Hepatocyte (in vitro differentiated cells): Measurements from ENCODE around the gene TIMM50. TPM values are rescaled to one million over a fixed set of nuclear protein-coding genes. Genes with fewer than 3 reads are reported as not detected.

Experiments
- DNase-seq: peaks from one replicate; pipeline ENCODE4 v3.0.0-alpha.2; 2016; ENCODE audit warnings: low spot score
- H2AFZ ChIP-seq: fragments of 200-600 bp; sonication (generic); 2 replicates; pipeline ENCODE4 v1.6.0; 2016; ENCODE audit warnings: antibody characterized with exemption, mild to moderate bottlenecking
- H3K27ac ChIP-seq: fragments of 200-600 bp; sonication (generic); 2 replicates; pipeline ENCODE4 v1.5.1; 2016; ENCODE audit warnings: mild to moderate bottlenecking
- H3K27me3 ChIP-seq: fragments of 200-600 bp; sonication (generic); 2 replicates; pipeline ENCODE4 v1.6.1; 2016
- H3K36me3 ChIP-seq: fragments of 200-600 bp; sonication (generic); replicated peaks from 2 replicates; pipeline ENCODE4 v1.5.1; 2016; ENCODE audit warnings: low read depth; ENCODE audit not compliant: insufficient read depth
- H3K4me1 ChIP-seq: fragments of 200-600 bp; sonication (generic); 2 replicates; pipeline ENCODE4 v1.5.1; 2016; ENCODE audit warnings: mild to moderate bottlenecking, moderate library complexity; ENCODE audit not compliant: insufficient read depth
- H3K4me2 ChIP-seq: fragments of 200-600 bp; sonication (generic); 2 replicates; pipeline ENCODE4 v1.6.0; 2016
- H3K4me3 ChIP-seq: fragments of 200-600 bp; sonication (generic); 2 replicates; pipeline ENCODE4 v1.5.1; 2016; ENCODE audit warnings: mild to moderate bottlenecking
- H3K79me2 ChIP-seq: fragments of 200-600 bp; sonication (generic); 2 replicates; pipeline ENCODE4 v1.6.0; 2017; ENCODE audit warnings: mild to moderate bottlenecking
- H3K9me2 ChIP-seq: fragments of 200-600 bp; sonication (generic); replicated peaks from 2 replicates; pipeline ENCODE4 v1.6.0; 2017; ENCODE audit warnings: mild to moderate bottlenecking; ENCODE audit not compliant: insufficient read depth
- H3K9me3 ChIP-seq: fragments of 200-600 bp; sonication (generic); 2 replicates; pipeline ENCODE4 v1.5.1; 2016; ENCODE audit warnings: low read depth, mild to moderate bottlenecking
- H4K20me1 ChIP-seq: fragments of 200-600 bp; sonication (generic); 2 replicates; pipeline ENCODE4 v1.6.0; 2016; ENCODE audit warnings: mild to moderate bottlenecking; ENCODE audit not compliant: insufficient read depth, poor library complexity, severe bottlenecking
- CTCF ChIP-seq: fragments of 200-600 bp; sonication (generic); IDR thresholded peaks from 2 replicates; pipeline ENCODE4 v1.5.1; 2016; ENCODE audit warnings: antibody characterized with exemption, mild to moderate bottlenecking; ENCODE audit not compliant: poor library complexity
- EZH2 ChIP-seq: fragments of 200-600 bp; sonication (generic); IDR thresholded peaks from 2 replicates; pipeline ENCODE4 v1.6.1; 2016; ENCODE audit warnings: antibody characterized with exemption, mild to moderate bottlenecking, borderline replicate concordance
- EZH2phosphoT487 ChIP-seq: fragments of 200-600 bp; sonication (generic); IDR thresholded peaks from one replicate; pipeline ENCODE4 v1.6.1; 2018; ENCODE audit warnings: antibody characterized with exemption, mild to moderate bottlenecking, low read depth, moderate library complexity; ENCODE audit not compliant: unreplicated experiment, severe bottlenecking
- WGBS: methylation state at CpG from one replicate; pipeline ENCODE4 v1.1.6; 2016; ENCODE audit warnings: low lambda C conversion rate; ENCODE audit errors: missing lambda C conversion rate; 5-methylcytosine and 5-hydroxymethylcytosine counted together
- polyA plus RNA-seq: library from polyadenylated mRNA; unstranded; fragments of >200 nt; fragmentation: Nextera tagmentation; extraction: Ambion mirVana; gene quantifications from 2 replicates; pipeline ENCODE4 v1.2.1, GENCODE V29; 2016
- total RNA-seq: library from RNA; depleted of rRNA; stranded (reverse); fragments of >200 nt; gene quantifications from 2 replicates; pipeline ENCODE4 v1.2.3, GENCODE V29; 2014

TIMM50 gene
- total and polyA plus RNA-seq, 2 experiments from 2014 or later, result 57.2 to 61.7 TPM

- Histone ChIP-seq H4K20me1 (no peaks in the 10 kb centered on the region), H3K36me3 (no peaks in the 10 kb centered on the region), H3K4me1 (peaks cover 12% of the 10 kb centered on the region), H3K4me2 (peak overlapping the region; percentile 78), H3K9me2 (no peaks in the 10 kb centered on the region), H3K27me3 (peaks cover 60% of the 10 kb centered on the region), H3K79me2 (no peaks in the 10 kb centered on the region), H3K4me3 (no peak overlapping the region), H3K27ac (no peak overlapping the region), H2AFZ (peak overlapping the region; percentile 55), H3K9me3 (no peaks in the 10 kb centered on the region)
- WGBS, result 2% methylated on average over 33 of the region's 40 CpGs
- no peak for TF ChIP-seq EZH2phosphoT487
- TF ChIP-seq EZH2, result peak; percentile 61
- peak; percentile 49 for TF ChIP-seq CTCF
- DNase-seq, result peak; percentile 75
These were observed 17.6 kb downstream of the TIMM50 start for GRCh38 chr19:39497996-39498797.

- Histone ChIP-seq H3K4me3 (no peak within 1 kb of the TSS), H3K27me3 (peaks cover 68% of the 10 kb centered on the region), H3K79me2 (no peaks in the 10 kb centered on the region), H3K9me3 (no peaks in the 10 kb centered on the region), H3K4me2 (peak within 1 kb of the TSS; percentile 78), H3K27ac (no peak within 1 kb of the TSS), H3K4me1 (peaks cover 12% of the 10 kb centered on the region), H3K9me2 (no peaks in the 10 kb centered on the region), H3K36me3 (no peaks in the 10 kb centered on the region), H4K20me1 (no peaks in the 10 kb centered on the region), H2AFZ (peak within 1 kb of the TSS; percentile 55)
- TF ChIP-seq CTCF (no peak), EZH2 (peak; percentile 61)
- WGBS, result 3% methylated on average over 38 of the region's 60 CpGs
- peak; percentile 31 for DNase-seq
These were observed 18.4 kb downstream of the TIMM50 start, which contains the start of gene DLL3 for GRCh38 chr19:39498798-39499642. Gene DLL3 (plus strand): TSS chr19:39498947. CDS start chr19:39498975, 28 bp downstream.

- Histone ChIP-seq H3K79me2 (no peaks in the 10 kb centered on the region), H4K20me1 (no peaks in the 10 kb centered on the region), H3K9me2 (no peaks in the 10 kb centered on the region), H3K27ac (no peak overlapping the region), H3K9me3 (no peaks in the 10 kb centered on the region), H3K4me1 (peaks cover 12% of the 10 kb centered on the region), H3K36me3 (no peaks in the 10 kb centered on the region), H3K4me2 (no peak overlapping the region), H3K27me3 (peaks cover 71% of the 10 kb centered on the region), H3K4me3 (no peak overlapping the region), H2AFZ (no peak overlapping the region)
- WGBS, result 86% methylated on average over 8 of the region's 8 CpGs
- TF ChIP-seq EZH2phosphoT487 (no peak), EZH2 (no peak), CTCF (no peak)
- DNase-seq, result no peak
These were observed 19.3 kb downstream of the TIMM50 start for GRCh38 chr19:39499932-39500331.
